GM21447 (cell line): ENCODE measurements around the gene TJP1.
"Not testable (repeated sequence)": the region's sequence is repeated elsewhere in the genome, so short reads cannot be mapped to it uniquely, and the experiment has no call there.

ENCODE experiments used
- ATAC-seq: cut with Tn5 transposase; IDR thresholded peaks from one replicate; pipeline ENCODE4 v1.9.1; 2021; ENCODE audit not compliant: unreplicated experiment

The TJP1 gene

DNA sequence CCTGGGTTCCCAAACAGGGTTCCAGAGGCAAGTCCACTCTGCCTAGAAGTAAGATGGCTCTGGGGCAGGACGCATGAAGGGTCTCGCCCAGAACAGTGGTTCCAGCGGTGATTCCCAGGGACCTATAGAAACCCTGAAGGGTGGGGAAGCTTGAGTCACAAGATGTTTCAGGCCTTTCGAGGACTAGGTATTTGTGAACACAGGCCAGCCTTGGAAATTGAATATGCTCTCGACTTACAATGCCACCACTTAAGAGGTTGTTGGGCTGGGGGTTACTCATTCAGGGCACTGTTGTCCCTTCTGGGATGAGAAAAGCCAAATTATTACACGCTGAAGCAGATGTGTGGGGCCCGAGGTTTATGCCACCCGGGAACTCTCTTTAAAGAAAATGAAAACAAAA, 152.0 kb downstream of the TJP1 start:
- ATAC-seq = no peak

DNA sequence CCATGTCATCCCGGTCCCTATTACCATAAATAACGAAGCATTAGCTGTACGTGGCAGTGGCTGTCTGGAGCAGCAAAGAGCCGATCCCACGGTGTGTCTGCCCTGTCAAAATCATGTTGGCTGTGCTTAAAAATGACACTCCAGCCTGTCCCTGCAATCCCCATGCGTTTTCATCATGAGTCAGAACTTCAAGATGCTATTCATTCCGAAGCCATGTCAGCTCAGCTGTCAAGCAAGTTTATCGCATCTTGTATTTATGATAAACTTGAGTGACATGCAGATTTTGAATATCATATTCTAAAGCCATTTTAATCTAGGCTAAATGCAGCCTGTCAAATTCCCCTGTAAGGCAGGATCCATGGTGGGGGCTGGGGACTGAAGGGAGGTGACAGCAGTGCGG, 152.4 kb downstream of the TJP1 start:
- no peak for ATAC-seq

DNA sequence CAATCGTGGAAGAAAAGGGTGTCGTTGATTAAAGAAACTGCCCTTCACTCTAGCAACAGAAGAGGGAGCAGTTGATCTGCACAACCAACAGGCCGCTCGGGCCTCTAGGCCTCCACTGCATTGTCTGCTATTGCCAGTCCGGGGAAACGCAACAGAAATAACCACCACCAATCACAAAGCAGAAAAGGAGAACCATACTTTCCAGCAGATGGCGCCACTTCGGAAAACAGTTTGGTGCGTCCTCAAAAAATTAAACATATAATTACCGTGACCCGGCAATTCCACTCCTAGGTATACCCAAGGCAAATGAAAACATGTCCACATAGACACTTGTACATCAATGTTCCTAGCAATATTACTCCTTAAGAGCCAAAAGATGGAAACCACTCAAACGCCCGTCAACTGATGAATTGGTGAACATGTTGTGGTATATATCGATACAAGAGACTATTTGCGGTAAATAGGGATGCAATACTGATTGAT, 154.1 kb downstream of the TJP1 start:
- no peak for ATAC-seq

DNA sequence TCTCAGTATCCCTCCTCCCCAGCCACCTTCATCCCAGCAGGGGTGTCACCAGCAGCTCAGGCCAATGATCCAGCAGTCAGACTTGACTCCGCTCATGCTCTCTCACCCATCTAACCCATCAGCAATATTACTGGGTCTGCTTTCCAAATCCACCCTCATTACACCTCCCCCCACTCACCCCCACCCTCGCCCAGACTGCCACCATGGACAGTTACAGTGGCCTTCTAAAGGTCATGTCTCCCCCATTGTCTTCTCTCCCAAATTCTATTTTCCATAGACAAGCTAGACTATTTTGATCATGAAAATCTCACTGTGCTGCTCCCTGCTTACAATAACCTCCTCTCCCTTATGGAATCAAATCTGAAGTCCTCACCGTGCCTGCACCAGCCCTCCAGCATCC, 156.0 kb downstream of the TJP1 start:
- ATAC-seq = no peak

DNA sequence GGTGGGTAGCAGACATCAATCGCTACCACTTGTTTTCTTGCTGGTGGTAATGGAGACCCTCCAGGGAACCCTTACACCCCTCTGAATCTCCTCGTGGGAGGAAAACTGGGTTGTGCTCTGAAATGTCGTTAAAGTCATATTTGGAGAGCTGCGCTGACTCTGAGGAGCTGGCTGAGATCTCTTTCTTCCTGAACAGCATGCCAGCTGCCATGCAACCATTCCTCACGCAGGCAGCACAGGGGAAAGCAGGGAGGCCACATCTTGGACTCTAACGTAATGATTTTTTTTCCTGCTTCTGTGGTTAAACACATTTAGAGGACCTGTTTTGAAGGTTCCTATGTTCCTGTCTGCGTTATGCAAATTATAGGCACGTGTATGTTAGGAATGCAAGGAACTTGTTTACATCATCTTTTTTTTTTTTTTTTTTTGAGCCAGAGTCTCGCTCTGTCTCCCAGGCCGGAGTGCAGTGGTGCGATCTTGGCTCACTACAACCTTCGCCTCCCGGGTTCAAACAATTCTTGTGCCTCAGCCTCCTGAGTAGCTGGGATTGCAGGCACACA, 156.7 kb downstream of the TJP1 start:
- ATAC-seq = no peak

DNA sequence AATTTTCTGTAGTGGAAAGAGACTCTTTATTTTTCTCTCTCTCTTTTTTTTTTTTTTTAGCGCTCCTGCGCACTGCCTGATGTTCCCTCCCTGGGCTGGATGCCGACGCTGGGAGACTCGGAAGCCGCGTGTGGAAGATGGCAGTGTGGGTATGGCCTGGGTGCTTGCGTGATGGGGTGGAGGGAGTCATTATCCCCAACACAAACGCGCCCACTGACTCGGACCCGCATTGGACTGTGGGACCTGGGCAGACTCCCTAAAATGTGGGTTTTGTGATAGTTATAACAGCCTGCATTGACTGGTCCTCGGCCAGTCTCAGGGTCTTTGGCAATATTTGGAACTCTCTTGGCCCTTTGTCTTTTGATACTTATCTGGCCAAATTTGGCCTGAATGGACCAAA, 157.9 kb downstream of the TJP1 start:
- no peak for ATAC-seq

DNA sequence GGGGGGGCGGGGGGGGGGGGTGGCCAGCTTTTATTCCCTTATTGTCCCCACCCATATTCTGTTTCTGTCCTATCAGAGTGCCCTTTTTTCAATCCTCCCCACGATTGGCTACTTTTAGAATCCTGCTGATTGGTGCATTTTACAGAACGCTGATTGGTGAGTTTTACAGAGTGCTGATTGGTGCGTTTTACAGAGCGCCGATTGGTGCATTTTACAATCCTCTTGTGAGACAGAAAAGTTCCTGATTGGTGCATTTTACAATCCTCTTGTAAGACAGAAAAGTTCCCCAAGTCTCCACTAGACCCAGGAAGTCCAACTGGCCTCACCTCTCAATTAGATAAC, 164.8 kb downstream of the TJP1 start:
- ATAC-seq = not testable (repeated sequence)

DNA sequence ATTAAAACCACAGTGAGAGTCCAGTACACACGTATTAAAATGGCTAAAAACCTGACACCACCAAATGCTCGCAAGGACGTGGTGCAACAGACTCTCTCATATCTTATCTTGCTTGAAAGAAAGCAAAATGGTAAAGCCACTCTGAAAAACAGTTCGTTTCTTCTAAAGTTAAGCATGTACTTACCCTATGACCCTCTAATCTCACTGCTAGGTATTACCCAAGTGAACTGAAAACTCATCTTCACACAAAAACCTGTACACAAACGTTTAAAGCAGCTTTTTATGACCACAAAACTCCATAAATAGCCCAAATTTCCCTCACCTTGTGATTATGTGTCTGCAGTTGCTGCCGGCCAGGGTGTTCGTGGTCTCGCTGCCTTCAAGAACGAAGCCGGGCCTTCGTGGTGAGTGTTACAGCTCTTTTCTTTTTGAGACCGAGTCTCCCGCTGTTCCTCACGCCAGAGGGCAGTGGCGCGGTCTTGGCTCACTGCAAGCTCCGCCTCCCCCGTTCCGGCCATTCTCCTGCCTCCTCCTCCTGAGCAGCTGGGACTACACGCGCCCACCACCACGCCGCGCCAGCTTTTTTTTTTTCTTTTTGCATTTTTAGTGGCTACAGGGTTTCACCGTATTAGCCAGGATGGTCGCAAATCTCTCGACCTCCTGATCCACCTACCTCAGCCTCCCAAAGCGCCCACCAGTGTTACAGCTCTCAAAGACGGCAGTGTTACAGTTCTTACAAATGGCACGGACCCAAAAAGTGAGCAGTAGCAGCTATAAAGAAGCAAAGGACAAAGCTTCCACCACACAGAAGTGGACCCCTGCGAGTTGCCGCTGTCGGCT, 165.4 kb downstream of the TJP1 start:
- no peak for ATAC-seq

DNA sequence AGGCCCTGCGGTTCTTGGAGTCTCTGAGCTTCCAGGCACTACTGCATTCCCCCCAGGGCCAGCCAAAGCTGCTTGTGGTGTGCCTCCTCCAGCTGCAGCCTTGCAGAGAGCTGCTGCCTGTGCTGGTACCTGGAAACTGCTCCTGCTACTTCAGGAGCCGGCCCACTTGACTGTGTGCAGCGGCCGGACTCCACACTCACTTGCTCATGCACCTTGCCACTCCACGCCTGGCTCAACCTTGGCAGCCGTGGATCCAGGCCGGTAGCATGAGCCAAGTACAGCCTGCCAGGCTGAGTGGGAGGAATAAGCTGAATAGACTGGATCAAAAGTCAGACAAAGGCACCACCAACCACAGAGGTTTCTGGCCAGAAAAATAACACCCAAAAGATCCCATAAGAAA, 169.7 kb downstream of the TJP1 start:
- ATAC-seq = no peak

DNA sequence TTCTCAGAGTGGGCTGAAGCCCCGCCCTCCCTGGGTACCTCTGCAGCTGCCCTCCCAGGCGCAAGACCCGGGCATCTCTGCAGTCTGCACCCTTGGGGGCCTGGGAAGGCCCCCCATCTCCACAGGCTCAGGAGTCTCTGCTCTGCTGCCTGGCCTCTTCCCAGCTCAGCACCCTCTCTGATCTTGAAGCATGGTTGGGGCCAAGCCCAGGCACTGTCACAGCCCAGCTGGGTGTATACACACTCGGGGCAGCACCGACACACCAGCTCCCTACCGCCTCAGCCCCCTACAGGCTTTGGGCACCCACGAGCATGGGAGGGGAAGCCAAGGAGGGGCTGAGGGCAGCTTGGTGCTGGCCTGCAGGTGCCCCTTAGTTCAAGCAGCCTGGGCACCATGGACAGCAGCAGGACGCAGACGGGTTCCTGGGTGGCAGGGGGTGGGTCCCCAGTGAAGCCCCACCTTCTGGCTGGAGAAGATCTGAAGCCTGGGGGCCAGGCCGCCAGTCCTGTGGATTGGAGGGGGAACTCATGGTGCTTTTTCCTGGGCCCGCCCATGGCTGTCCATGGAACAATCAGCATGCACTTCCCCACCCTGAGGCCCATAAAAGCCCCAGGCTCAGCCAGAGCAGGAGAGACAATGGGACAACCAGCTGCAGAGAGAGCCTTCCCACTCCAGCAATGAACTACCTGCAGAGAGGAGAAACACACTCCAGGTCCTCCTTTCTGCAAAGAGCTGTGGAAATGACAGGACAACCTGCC, 170.6 kb downstream of the TJP1 start:
- ATAC-seq = no peak
